Measurements from ENCODE around the gene TUBGCP6.

TUBGCP6 gene

DNA sequence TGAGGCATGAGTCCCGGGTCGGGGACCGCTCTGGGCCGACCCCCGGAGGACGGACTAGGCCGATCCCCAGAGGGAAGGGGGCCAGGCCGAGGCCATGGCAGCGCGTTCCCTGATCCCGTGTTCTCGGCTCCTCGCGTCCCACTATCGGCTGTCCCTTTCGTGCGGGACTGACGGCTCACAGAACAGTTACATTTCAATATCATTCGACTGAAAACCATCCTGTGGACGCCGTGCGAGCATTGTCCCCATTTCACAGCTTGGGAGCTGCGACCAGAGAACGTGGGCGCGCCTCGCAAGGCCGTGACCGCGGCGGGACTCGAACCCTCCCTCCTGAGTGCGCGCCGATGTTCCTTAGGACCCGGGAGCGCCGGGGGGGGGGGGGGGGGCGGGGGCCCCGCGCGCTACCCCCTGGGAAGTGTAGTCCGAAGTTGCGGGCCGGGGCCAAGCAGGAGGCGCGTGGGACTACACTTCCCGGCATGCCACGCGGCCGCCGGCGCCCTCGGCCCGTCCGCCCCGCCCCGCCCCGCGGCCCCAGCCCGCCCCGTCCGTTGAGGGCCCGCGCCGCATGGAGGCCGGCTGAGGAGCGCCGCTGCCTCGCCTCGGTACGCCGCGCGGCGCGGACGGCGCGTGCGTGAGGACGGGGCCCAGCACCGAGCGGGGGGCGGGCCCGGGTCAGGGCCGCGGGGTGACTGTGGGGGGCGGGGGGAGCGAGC, 59.3 kb downstream of the TUBGCP6 start, which contains the start of gene TRABD:
TSS of gene TRABD (plus strand) at position 539 of the 713 bp plus-strand sequence. CDS start 7,148 bp downstream, outside the sequence.
- H3K27me3 ChIP-seq, result peaks cover 0 to 5% of the 10 kb centered on the region in 2 donors
- H3K27ac ChIP-seq, result peak within 1 kb of the TSS; percentile 59 to 70
- TF ChIP-seq CTCF (IDR thresholded peaks at IDR 0.05), result no peak
- H3K9me3 ChIP-seq, result no peaks in the 10 kb centered on the region
- peak within 1 kb of the TSS; percentile 75 to 78 for H3K4me3 ChIP-seq
- H3K36me3 ChIP-seq, result no peaks in the 10 kb centered on the region
- intact Hi-C loops (cut with DNase I; ENCODE audit: low total_unique reads), result no loop called here
- DNase-seq, result peak; percentile 83 to 92
- peaks cover 0 to 63% (median 38%) of the 10 kb centered on the region in 4 donors for H3K4me1 ChIP-seq

GRCh38 chr22:50184902-50185374, 59.9 kb downstream of the TUBGCP6 start:
- intact Hi-C loops (cut with DNase I; ENCODE audit: low total_unique reads), result loop anchor here (5.0 kb wide), 1 partner anchor 328 kb away; no protein-coding TSS in a partner anchor
- H3K27ac ChIP-seq, result peak overlapping the region; percentile 52 to 65

DNA sequence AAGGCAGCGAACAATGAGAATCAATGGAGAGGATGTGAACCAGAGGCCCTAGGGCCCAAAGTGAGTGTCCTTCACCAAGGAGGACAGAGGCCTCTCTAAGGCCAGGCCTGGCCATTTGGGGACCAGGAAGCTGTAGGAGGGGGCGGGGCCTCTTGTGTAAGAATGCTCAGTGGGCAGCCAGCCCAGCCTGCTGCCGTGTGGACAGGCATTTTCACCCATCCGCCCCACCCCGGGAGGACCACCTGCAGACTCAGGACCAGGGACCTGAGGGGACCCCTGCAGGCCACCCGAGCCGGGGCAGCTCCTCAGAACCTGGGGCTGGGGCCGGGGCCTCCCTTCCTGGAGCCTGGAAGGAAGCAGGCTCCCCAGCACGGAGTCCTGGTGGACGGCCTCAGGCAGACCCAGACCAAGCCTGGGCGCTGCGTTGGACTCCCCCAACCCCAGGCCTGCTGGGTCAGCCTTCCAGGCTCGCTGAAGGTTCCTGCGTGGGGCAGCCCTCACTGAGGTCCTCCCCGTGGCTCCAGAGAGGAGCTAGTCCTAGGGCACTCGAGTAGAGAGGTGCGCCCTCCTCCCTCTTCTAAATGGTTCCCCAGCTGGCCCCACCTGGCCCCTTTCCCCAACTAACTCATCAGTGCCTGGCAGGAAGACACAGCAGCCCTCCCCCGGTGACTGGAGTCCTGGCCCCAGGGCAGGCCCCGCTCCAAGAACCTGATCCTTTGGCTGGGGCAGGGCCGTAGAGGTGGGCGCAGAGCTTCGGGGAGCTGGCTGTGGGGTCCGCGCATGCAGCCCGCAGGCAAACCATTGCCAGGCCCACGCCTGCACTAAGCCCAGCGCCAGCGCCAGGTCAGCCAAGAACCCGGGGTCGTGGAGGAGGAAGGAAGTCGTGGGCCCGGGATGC, 60.6 kb downstream of the TUBGCP6 start:
- H3K4me3 ChIP-seq, result peak overlapping the region; percentile 75 to 78
- DNase-seq, result peak; percentile 68 to 85
- peaks cover 0 to 50% (median 25%) of the 10 kb centered on the region in 4 donors for H3K4me1 ChIP-seq

More at GRCh38 chr22:50184902-50185374, 59.9 kb downstream of the TUBGCP6 start:
- DNase-seq, result no peak
- Histone ChIP-seq H3K36me3 (no peaks in the 10 kb centered on the region), H3K4me1 (peaks cover 0 to 57% (median 32%) of the 10 kb centered on the region in 4 donors), H3K27me3 (peaks cover 0 to 11% of the 10 kb centered on the region in 2 donors), H3K4me3 (peak overlapping the region; percentile 75 to 78), H3K9me3 (no peaks in the 10 kb centered on the region)
- TF ChIP-seq CTCF (IDR thresholded peaks at IDR 0.05), result no peak

DNA sequence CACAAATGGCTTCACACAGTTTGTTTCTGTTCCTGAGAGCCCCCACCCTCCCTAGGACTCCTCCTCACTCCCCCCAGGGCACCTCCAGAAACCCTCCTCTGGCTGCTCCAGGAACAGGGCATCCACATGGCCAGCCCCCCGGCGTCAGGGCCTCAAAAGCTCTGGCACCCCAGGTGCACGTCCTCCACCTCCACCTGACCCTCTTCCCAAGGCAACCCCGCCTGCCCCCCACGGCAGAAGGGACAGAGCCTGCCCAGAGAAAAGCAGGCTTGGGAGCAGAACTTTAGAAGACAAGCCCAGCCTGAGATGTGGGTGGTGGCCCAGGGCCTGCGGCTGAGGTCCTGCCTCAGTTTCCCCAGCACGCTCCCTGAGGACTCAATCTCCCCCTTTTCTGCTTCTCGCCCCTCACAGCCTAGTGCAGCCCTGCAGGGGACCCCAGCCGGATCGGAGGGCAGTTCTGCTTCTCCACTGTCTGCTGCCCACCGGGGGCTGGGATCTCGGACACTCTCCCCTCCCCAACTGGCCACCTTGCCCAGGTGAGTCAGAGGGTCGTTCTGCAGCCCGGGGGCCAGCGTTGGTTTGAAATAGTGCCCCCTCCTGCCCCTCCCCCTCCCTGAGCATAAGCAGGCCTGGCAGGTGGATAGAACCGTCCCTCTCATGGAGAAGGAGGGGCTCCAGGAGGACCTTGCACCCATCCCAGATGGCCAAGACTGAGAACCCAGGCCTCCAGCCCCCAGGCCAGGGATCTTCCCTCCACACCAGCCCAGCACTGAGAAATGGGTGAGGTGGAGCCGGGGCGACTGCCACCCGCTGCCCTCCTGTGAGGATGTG, 61.5 kb downstream of the TUBGCP6 start:
- no peak overlapping the region for H3K4me3 ChIP-seq
- TF ChIP-seq CTCF (IDR thresholded peaks at IDR 0.05), result no peak
- peaks cover 0 to 47% (median 21%) of the 10 kb centered on the region in 4 donors for H3K4me1 ChIP-seq
- H3K27ac ChIP-seq, result no peak overlapping the region
- intact Hi-C loops (cut with DNase I; ENCODE audit: low total_unique reads), result loop anchor here (5.0 kb wide), 1 partner anchor 326 kb away; no protein-coding TSS in a partner anchor
- peaks cover 0 to 26% of the 10 kb centered on the region in 2 donors for H3K27me3 ChIP-seq
- no peak for DNase-seq
- no peaks in the 10 kb centered on the region for H3K9me3 ChIP-seq
- H3K36me3 ChIP-seq, result no peaks in the 10 kb centered on the region

More for the DNA sequence above, 60.6 kb downstream of the TUBGCP6 start:
- H3K27ac ChIP-seq, result peak overlapping the region in 1 of 2 donors; percentile 52
- peaks cover 0 to 17% of the 10 kb centered on the region in 2 donors for H3K27me3 ChIP-seq
- intact Hi-C loops (cut with DNase I; ENCODE audit: low total_unique reads), result loop anchor here (5.0 kb wide), 1 partner anchor 327 kb away; no protein-coding TSS in a partner anchor
- H3K9me3 ChIP-seq, result no peaks in the 10 kb centered on the region
- TF ChIP-seq CTCF (IDR thresholded peaks at IDR 0.05), result no peak
- H3K36me3 ChIP-seq, result no peaks in the 10 kb centered on the region

Data from tibial artery (tissue), 4 donors.